IPS DF 4.7 (cell line): ENCODE measurements around the gene SHISA4.
"Not testable (repeated sequence)": the region's sequence is repeated elsewhere in the genome, so short reads cannot be mapped to it uniquely, and the experiment has no call there.

Experiments
- DNase-seq: peaks from one replicate; pipeline ENCODE4 v3.0.0-alpha.2; 2013; ENCODE audit warnings: low spot score; ENCODE audit errors: extremely low read depth

Gene SHISA4

DNA sequence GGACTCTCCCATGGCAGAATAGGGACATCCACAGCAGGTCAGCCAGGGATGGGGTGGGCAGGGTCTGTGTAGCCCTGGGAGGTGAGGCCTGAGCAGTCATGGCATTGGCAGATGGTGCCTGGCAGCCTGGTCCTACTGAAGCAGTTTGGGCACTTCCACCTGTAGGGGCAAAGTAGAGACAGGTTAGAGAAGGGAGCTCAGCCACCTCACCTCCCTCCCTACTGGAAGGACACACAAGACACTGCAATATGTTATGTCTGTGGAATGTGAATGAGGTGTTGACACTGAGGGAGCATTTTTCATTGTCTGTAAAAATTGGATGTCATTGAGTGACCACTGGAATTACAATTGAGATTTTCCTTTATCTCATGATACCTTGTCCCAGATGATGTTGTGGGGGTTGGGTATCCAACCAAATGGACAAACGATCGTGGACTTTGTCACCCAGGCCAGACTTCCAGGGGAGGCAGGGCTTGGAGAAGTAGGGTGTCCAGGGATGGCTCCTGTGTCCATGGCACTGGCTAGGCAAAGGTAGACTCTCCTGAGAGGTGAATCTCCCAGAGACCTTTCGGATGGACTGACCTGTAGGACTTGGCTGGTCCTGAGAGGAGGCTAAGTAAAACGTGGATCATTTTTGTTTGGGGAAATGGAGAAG, 9.7 kb downstream of the SHISA4 start:
- DNase-seq, result no peak

GRCh38 chr1:201898992-201899391, 10.3 kb downstream of the SHISA4 start:
- DNase-seq, result no peak

DNA sequence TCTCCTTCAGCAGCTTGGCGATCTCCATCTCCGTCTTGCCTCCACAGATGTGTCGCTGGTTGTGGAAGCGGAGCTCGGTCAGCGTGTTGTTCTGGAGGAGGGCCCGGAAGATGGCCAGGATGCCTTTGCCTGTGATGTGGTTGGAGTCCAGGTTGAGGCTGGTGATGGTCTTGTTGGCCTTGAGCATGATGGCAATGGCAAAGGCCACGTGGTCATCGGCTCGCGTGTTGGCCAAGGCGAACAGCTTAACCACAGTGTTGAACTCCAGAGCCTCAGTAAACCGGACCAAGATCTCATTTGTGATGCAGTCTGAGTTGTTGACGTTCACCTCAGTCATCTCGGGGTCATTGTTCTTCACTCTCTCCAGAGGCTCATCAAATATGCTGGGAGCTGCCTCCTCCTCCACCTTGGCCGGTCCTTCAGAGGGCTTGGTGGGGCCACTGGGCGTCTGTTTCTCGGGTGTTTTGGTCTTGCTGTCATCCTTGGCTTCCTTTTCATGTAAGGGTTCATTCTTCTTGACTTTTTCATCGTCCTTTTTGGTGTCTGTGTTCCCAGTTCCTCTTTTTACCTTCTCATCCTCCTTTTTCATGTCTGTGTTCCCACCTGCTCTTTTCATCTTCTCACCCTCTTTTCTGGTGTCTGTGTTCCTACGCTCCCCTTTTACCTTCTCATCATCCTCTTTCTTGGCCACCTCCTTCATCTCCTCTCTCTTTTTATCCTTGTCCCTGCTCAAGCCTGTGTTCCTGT, 11.2 kb downstream of the SHISA4 start:
- DNase-seq, result no peak

DNA sequence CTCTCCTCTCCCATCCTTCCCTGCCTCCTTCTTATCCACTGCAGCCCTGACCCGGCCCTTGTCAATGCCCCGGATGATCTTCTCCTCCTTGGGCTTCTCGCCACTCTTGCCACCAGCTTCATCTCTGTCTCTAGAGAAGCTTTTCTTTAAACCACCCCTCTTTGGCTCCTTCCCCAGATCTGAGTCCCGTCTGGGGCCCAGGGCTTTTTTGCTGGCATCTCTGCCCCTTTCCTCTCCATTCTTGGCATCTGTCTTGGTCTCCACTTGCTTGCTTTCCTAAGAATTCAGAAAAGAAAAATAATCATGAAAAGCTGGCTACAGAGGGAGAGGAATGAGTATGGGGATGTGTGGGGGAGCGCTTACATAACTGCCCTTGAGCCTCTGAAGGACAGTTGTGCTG, 11.8 kb downstream of the SHISA4 start:
- DNase-seq, result no peak

DNA sequence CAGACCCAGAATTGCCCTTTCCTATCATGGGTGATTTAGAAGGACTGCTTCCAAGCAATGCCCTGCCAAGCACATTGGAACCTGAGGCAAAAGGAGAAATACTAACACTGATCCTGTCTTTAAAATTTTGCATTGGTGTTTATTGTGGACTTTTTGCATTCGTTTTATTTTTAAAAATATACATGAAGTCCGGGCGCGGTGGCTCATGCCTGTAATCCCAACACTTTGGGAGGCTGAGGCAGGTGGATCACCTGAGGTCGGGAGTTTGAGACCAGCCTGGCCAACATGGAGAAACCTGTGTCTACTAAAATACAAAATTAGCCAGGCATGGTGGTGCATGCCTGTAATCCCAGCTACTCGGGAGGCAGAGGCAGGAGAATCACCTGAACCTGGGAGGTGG, 12.3 kb downstream of the SHISA4 start:
- not testable (repeated sequence) for DNase-seq

- DNase-seq, result no peak
Observed at GRCh38 chr1:201902198-201902597, 13.5 kb downstream of the SHISA4 start.

- no peak for DNase-seq
Observed at GRCh38 chr1:201903135-201903534, 14.4 kb downstream of the SHISA4 start.

DNA sequence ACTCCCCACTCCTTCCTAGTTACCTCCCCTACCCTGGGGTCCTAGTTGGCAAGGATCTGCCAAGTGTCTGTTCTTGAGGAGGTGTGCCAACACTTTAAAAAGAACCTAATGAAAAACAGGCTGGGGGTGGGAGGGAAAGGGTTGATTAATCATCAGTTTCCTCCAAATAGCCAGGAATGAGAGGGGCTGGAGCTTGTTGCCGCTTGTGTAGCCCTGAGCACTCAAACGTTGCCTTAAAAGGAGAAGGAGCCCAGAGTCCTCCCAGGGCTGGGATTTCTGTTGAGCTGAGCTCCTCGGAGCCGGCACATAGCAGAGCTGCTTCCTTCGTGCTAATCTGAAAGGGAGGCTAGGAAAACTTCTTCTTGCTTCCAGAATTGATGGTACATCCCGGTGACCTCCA, 15.9 kb downstream of the SHISA4 start:
- no peak for DNase-seq

DNA sequence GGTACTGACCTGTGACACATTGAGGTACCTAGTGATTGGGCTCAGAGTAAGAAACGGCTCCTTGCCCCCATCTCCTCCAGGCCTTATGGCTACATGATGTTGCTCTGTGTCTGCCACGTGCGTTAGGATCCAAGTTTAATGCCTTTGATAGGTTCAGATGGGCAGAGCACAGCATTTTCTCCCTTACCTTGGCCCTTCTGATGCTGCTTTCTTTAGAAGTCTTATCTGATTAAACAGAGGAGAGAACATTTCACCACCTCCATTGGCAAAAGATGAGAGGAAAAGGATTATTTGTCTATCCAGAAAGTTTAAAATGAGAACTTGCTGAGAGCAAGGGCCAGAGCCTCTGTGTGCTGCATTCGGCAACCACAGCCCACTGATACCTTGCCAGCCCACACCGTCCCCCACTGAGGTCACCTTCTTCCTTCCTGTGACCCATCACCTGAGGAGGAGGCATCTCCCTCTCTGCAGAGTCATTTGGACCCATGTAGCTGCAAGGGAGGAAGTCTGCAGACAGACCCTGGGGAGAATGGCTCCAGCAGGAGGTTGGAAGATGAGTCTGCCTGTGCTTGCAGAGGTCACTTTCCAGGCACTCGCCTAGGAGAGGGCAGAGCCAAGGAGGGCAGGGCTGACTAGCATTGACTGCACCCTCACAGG, 16.7 kb downstream of the SHISA4 start:
- no peak for DNase-seq

- DNase-seq, result no peak
Observed at GRCh38 chr1:201906336-201906735, 17.6 kb downstream of the SHISA4 start.

- no peak for DNase-seq
Observed at GRCh38 chr1:201907621-201908020, 18.9 kb downstream of the SHISA4 start.

DNA sequence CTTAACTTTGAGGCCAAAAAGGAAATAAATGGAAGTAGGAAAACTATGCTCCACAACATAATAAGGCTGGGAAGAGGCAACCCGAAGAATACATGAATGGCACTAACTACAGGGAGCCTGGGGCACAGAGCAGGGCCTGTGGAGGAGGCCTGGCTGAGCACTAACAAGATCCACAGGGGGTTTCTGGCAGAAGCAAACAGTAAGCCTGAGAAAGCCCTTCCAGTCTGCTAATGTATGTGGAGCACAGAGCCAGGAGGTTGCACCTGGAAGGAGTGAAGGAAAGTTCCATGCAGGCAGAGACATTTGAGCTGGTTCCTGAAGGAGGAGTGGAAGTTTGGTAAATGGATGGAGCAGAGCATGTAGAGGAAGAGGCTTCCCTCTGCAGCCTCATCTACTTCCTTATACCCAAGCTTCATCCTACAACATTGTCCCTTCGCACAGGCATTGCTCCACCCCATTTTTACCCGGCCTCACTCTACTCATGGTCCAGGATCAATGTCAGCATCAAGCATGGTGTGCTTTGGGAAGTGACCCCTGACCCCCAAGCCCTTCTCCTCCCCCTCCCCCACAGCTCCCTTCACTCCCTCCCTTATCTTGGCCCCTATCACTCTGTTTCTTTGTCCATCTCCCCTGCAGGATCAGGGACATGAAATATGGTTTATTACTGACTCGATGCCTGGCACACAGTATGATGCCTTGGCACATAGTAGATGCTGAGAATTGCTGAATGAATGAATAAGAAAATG, 23.3 kb downstream of the SHISA4 start:
- DNase-seq, result no peak

- no peak for DNase-seq
Observed at GRCh38 chr1:201912832-201913231, 24.1 kb downstream of the SHISA4 start.

DNA sequence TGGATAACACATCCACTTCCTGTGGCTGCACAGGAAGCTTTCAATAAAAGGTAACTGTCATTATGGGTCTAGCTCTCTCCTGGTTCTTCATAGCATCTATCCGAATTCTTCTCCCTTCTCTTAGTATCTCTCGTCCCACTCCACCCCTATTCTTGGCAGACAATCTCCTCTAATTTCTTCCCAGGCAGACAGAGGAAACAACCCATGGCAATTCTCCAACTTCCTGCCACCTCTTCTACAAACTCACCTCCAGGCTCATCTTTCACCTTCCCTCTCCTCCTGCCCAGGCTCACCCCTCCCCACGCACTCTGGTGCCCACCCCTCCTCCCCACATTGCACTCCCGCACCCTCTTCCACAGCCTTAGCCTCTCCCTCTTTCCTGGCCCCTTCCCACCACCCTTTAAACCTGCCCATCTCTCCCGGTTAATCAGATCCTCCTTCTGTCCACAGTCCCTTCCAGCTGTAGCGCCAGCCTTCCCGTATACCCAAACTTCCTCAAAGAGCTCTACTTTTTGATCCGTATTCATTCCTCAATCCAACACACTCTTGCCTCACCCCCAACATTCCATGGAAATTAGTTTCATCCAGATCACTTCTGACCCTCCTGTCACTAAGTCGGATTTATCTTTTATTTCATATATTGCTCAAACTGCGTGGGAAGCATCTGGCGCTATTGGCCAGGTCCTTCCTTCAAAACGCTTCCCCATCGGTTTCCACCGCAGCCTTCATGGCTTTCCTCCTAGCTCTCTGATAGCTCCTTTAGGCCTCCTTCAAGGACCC, 25.9 kb downstream of the SHISA4 start:
- no peak for DNase-seq

DNA sequence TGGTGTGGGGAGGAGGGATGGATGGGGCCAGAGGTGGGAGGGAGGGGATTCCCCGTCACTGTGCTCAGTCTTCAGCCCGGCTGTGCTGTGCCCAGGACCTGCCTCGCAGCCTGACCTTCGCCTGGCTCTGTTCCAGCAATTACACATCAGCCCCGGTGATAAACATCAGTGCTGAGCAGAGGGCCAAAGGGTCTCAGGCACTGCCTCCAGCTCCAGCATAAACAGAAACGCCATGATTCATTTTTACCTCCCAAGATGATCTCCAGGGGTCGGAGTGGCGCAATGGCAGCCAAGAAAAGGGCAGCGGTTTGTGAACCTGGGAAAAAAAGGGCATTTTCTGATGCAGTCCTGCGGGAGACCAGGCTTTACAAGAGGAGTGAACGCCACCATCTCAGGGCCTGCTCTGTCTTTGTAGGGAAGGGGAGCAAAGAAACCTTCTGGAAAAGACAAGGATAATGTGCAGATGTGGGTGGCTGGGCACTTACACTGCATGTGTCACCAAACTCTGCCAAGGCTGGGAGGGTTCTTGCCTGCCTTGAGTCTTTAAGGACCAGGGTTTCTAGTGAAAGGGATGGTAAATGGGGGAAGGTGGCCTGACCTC, 28.1 kb downstream of the SHISA4 start:
- DNase-seq, result no peak

GRCh38 chr1:201917362-201918033, 28.8 kb downstream of the SHISA4 start:
- DNase-seq, result no peak

DNA sequence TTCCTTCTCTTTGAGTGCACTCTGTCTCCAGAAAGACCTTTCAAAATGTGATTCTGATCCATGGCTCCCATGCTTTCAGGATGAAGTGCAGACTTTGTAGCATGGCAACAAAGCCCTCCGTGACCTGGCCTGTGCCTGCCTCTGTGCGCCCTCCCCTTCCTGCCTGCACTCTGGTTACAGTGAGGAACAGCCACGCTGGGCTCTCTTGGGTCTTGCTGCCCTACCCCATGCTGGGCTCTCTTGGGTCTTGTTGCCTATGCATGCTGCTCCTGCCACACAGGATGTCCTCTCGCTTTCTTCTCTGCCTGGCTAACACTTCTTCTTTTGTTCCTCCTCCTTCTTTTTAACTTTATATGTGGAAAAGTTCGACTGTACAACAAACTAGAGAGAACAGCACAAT, 29.6 kb downstream of the SHISA4 start:
- DNase-seq, result no peak

DNA sequence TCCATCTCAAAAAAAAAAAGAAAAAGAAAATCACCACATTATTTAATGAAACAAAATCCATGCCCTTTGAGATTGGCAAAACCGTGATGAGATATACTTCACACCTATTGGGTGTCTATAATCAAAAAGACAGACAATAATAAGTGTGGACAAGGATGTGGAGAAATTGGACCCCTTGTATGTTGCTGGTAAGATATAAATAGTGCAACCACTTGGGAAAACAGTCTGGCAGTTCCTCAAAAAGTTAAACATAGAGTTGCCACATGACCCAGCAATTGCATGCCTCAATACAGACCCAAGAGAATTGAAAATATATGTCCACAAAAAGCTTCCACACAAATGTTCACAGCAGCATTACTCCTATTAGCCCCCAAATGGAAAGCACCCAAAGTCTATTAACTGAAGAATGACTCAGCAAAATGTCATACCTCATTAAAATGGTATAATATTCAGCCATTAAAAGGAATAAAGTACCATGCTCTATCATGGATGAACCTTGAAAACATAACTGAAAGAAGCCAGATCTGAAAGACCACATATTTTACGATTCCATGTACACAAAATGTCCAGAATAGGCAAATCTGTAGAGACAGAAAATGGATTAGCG, 33.4 kb downstream of the SHISA4 start:
- no peak for DNase-seq

DNA sequence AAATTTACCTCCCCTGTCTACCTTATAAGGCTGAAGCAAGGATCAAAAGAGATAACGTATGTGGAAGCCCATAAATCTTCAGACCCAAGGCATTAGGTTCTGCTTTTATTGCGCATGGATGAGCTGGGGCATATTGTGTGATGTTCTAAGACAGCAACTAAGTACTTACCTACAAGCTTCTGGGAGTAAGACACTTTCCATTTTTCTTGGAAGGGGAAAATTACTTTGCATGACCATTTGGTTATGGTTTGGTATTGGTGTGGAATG, 36.5 kb downstream of the SHISA4 start:
- DNase-seq, result no peak
